GM12878 (cell line): Measurements from ENCODE around the gene ADCY2. TPM values are rescaled to one million over a fixed set of nuclear protein-coding genes. Genes with fewer than 3 reads are reported as not detected.

Experiments
- ATAC-seq: fragments of 200-7000 bp; cut with Tn5 transposase; 3 replicates; pipeline ENCODE4 v1.9.1; 2020; ENCODE audit warnings: mild to moderate bottlenecking, moderate library complexity
- BruUV-seq: library from RNA; stranded (reverse); fragments of 400-500 nt; replicated peaks from 2 replicates; lab custom pipeline; 2021; lab: Mats Ljungman, UMichigan
- CTCF ChIA-PET: fragments of 300-600 bp; sonication (Branson Sonifier 250); formaldehyde crosslinking; extraction: SDS; loops from one replicate; lab custom pipeline; 2021; ENCODE audit warnings: inconsistent platforms; lab: Yijun Ruan, JAX
- POLR2A ChIA-PET: fragments of 350-600 bp; formaldehyde crosslinking; extraction: SDS; loops from one replicate; lab custom pipeline; 2021; ENCODE audit warnings: inconsistent platforms; lab: Charles Lee
- RAD21 ChIA-PET: fragments of 300-600 bp; sonication (Branson Sonifier 250); formaldehyde crosslinking; loops from one replicate; lab custom pipeline; 2023; ENCODE audit warnings: antibody characterized with exemption; ENCODE audit not compliant: unreplicated experiment; lab: Charles Lee
- SMC1A ChIA-PET: fragments of 300-600 bp; sonication (Branson Sonifier 250); formaldehyde crosslinking; loops from one replicate; lab custom pipeline; 2023; ENCODE audit not compliant: unreplicated experiment, uncharacterized antibody; lab: Charles Lee
- DNase-seq: peaks from one replicate; pipeline ENCODE4 v3.0.0-alpha.2; 2011; ENCODE audit warnings: low read depth, low spot score
- FAIRE-seq: peaks from 3 replicates; lab custom pipeline; 2011; peaks lifted over from hg19 to GRCh38; lab: Jason Lieb, UNC
- H2AFZ ChIP-seq: 2 replicates; pipeline ENCODE4 v1.6.0; 2011; ENCODE audit warnings: low read depth, low read length, control low read depth; ENCODE audit not compliant: control insufficient read depth
- H3K27ac ChIP-seq: 2 replicates; pipeline ENCODE4 v1.5.1; 2011; ENCODE audit warnings: control low read depth; ENCODE audit not compliant: control insufficient read depth, insufficient read depth
- H3K27me3 ChIP-seq, 2 experiments: replicated peaks in 1 of 2; 2 replicates each; pipeline versions ENCODE4 v1.6.0 to v1.6.1; 2011; ENCODE audit warnings: low read length in 1 of 2; ENCODE audit not compliant: control insufficient read depth in 2 of 2, insufficient read depth in 2 of 2
- H3K36me3 ChIP-seq, 2 experiments: 2 replicates each; pipeline ENCODE4 v1.5.1; 2011; ENCODE audit warnings: low read length in 1 of 2; ENCODE audit not compliant: control insufficient read depth in 2 of 2, insufficient read depth in 2 of 2
- H3K4me1 ChIP-seq: 2 replicates; pipeline ENCODE4 v1.6.1; 2011; ENCODE audit warnings: mild to moderate bottlenecking, low read length, moderate library complexity, mixed read lengths; ENCODE audit not compliant: control insufficient read depth, insufficient read depth
- H3K4me2 ChIP-seq: 2 replicates; pipeline ENCODE4 v1.6.0; 2011; ENCODE audit warnings: control low read depth; ENCODE audit not compliant: control insufficient read depth, insufficient read depth
- H3K4me3 ChIP-seq: fragments of 200-600 bp; sonication (generic); 2 replicates; pipeline ENCODE4 v1.5.1; 2016
- H3K79me2 ChIP-seq: 2 replicates; pipeline ENCODE4 v1.6.0; 2011; ENCODE audit warnings: low read length; ENCODE audit not compliant: control insufficient read depth, insufficient read depth
- H3K9ac ChIP-seq: 2 replicates; pipeline ENCODE4 v1.8.0; 2011; ENCODE audit warnings: low read length, control low read depth, mixed read lengths; ENCODE audit not compliant: control insufficient read depth, insufficient read depth
- H3K9me3 ChIP-seq: replicated peaks from 3 replicates; pipeline ENCODE4 v1.5.1; 2011; ENCODE audit warnings: mild to moderate bottlenecking, low read length; ENCODE audit not compliant: control insufficient read depth, insufficient read depth
- H4K20me1 ChIP-seq: 2 replicates; pipeline ENCODE4 v1.6.0; 2011; ENCODE audit not compliant: control insufficient read depth, insufficient read depth
- EED ChIP-seq: sonication (generic); IDR thresholded peaks from 2 replicates; pipeline ENCODE4 v1.6.1; 2016; ENCODE audit warnings: antibody characterized with exemption, low read depth
- FOXM1 ChIP-seq: IDR thresholded peaks from 2 replicates; pipeline ENCODE4 v1.6.1; 2012; ENCODE audit warnings: low read depth, mild to moderate bottlenecking, inconsistent platforms, low read length, moderate library complexity
- JUNB ChIP-seq: IDR thresholded peaks from 2 replicates; pipeline ENCODE4 v1.6.1; 2016; ENCODE audit warnings: antibody characterized with exemption, mild to moderate bottlenecking
- MAX ChIP-seq: IDR thresholded peaks from 2 replicates; pipeline ENCODE4 v1.6.1; 2012; ENCODE audit warnings: low read depth, low read length, improper control_type of control experiment
- MYB ChIP-seq: fragments of 150-350 bp; IDR thresholded peaks from 2 replicates; pipeline ENCODE4 v1.6.1; 2014; ENCODE audit warnings: mild to moderate bottlenecking, low read depth, low read length, borderline replicate concordance
- NFYA ChIP-seq: IDR thresholded peaks from 2 replicates; pipeline ENCODE4 v1.6.1; 2011; ENCODE audit warnings: low read depth, mild to moderate bottlenecking, low read length, improper control_type of control experiment, borderline replicate concordance
- PML ChIP-seq: IDR thresholded peaks from 2 replicates; pipeline ENCODE4 v1.6.1; 2012; ENCODE audit warnings: low read length, inconsistent platforms
- RELB ChIP-seq: fragments of 450-650 bp; IDR thresholded peaks from 2 replicates; pipeline ENCODE4 v1.6.1; 2017; ENCODE audit warnings: low read depth, mild to moderate bottlenecking, moderate library complexity
- TARDBP ChIP-seq: IDR thresholded peaks from 2 replicates; pipeline ENCODE4 v1.6.1; 2016; ENCODE audit warnings: borderline replicate concordance
- ZBTB33 ChIP-seq: fragments of 450-650 bp; IDR thresholded peaks from 2 replicates; pipeline ENCODE4 v1.6.1; 2017; ENCODE audit warnings: mild to moderate bottlenecking
- ZNF274 ChIP-seq: IDR thresholded peaks from one replicate; pipeline ENCODE4 v1.8.0; 2011; ENCODE audit not compliant: insufficient read length, insufficient read depth
- WGBS: methylation state at CpG from one replicate; pipeline ENCODE4 v1.1.6; 2016; ENCODE audit warnings: low lambda C conversion rate; ENCODE audit not compliant: insufficient replicate concordance, insufficient coverage; ENCODE audit errors: missing lambda C conversion rate; 5-methylcytosine and 5-hydroxymethylcytosine counted together
- in situ Hi-C: fragments of 300-500 bp; cut with MboI; formaldehyde crosslinking; loops from 9 replicates; pipeline ENCODE4 v1.14.3; 2018; ENCODE audit warnings: mixed read lengths
- intact Hi-C: fragments of 100-400 bp; cut with micrococcal nuclease; formaldehyde crosslinking; loops from one replicate; pipeline ENCODE4 v1.14.2; 2022; ENCODE audit not compliant: unreplicated experiment
- polyA plus RNA-seq, 11 experiments: library from polyadenylated mRNA; depleted of rRNA in 4 of 11; unstranded in 6 of 11; stranded (reverse) in 5 of 11; fragments of >200 nt; fragmentation: Nextera tagmentation in 4 of 11; fragmentation: Illumina TruSeq in 1 of 11; extraction: Ambion mirVana in 4 of 11; extraction: Trizol in 1 of 11; gene quantifications; 1 replicate in 1 of 11; 2 replicates in 10 of 11; pipeline versions ENCODE4 v1.2.1 to v1.2.3, GENCODE V29; 2011 to 2016; ENCODE audit warnings: inconsistent platforms in 2 of 11, missing spikeins in 2 of 11, low read depth in 1 of 11
- total RNA-seq, 4 experiments: library from RNA; depleted of rRNA in 3 of 4; stranded (reverse); fragments of >200 nt in 3 of 4; fragmentation: Illumina TruSeq in 1 of 4; extraction: Trizol in 1 of 4; gene quantifications; 2 replicates each; pipeline versions ENCODE4 v1.2.1 to v1.2.3, GENCODE V29; 2013 to 2021

Gene ADCY2
- total and polyA plus RNA-seq, 10 of the 15 experiments (the other 5 are each of a cell fraction or from before 2014, with no cell fraction given) = 0.07 to 0.26 TPM; not detected in 8

- TF ChIP-seq ZBTB33 = no peak
Observed at GRCh38 chr5:7385681-7386080, 10.3 kb upstream of the ADCY2 start (continued).

GRCh38 chr5:7388553-7388952, 7.4 kb upstream of the ADCY2 start:
- Histone ChIP-seq H3K4me2 (no peak overlapping the region), H3K9me3 (no peaks in the 10 kb centered on the region), H3K27me3 (no peaks in the 10 kb centered on the region), H3K9ac (no peak overlapping the region), H3K79me2 (no peaks in the 10 kb centered on the region), H4K20me1 (no peaks in the 10 kb centered on the region), H2AFZ (no peak overlapping the region), H3K4me3 (no peak overlapping the region), H3K4me1 (no peaks in the 10 kb centered on the region), H3K36me3 (no peaks in the 10 kb centered on the region), H3K27ac (no peak overlapping the region)
- POLR2A ChIA-PET = no interaction called here
- no peak for TF ChIP-seq ZNF274
- no peak for TF ChIP-seq MYB
- in situ Hi-C loops (no loop called here), intact Hi-C loops (no loop called here)
- FAIRE-seq (no peak), DNase-seq (no peak), ATAC-seq (no peak)
- no TSS peak for BruUV-seq
- RAD21 ChIA-PET = no interaction called here
- WGBS = 2% methylated on average over 3 of the region's 3 CpGs
- SMC1A ChIA-PET = no interaction called here
- CTCF ChIA-PET = no interaction called here

- BruUV-seq = no TSS peak
- H3K9ac ChIP-seq = no peak overlapping the region
- FAIRE-seq (no peak), ATAC-seq (no peak), DNase-seq (no peak)
- 39% methylated on average over 9 of the region's 9 CpGs for WGBS
- no peaks in the 10 kb centered on the region for H4K20me1 ChIP-seq
- ChIA-PET SMC1A (no interaction called here), RAD21 (no interaction called here), POLR2A (no interaction called here), CTCF (no interaction called here)
- H2AFZ ChIP-seq = no peak overlapping the region
- in situ Hi-C loops (no loop called here), intact Hi-C loops (loop anchor here (5.0 kb wide), 1 partner anchor 129 kb away; no protein-coding TSS in a partner anchor)
- H3K27me3 ChIP-seq = no peaks in the 10 kb centered on the region
- H3K4me3 ChIP-seq = no peak overlapping the region
- H3K4me1 ChIP-seq = no peaks in the 10 kb centered on the region
- H3K79me2 ChIP-seq = no peaks in the 10 kb centered on the region
- H3K27ac ChIP-seq = no peak overlapping the region
- H3K9me3 ChIP-seq = no peaks in the 10 kb centered on the region; the same call in 2 of the 3 replicates
- no peak overlapping the region for H3K4me2 ChIP-seq
- H3K36me3 ChIP-seq = no peaks in the 10 kb centered on the region
- no peak for TF ChIP-seq TARDBP
- no peak for TF ChIP-seq FOXM1
- TF ChIP-seq PML = no peak
- no peak for TF ChIP-seq EED
- no peak for TF ChIP-seq JUNB
- TF ChIP-seq MAX = no peak
- TF ChIP-seq NFYA = no peak
- no peak for TF ChIP-seq RELB
Observed at GRCh38 chr5:7391215-7391614, 4.7 kb upstream of the ADCY2 start.
